ENCODE data around the gene NEMP1.

The NEMP1 gene

GRCh38 chr12:57008178-57008577 is 70.4 kb downstream of the NEMP1 start:
- Mint-ChIP-seq H3K9me3 (no peaks in the 10 kb centered on the region), H3K36me3 (ENCODE audit: low read depth) (peaks cover 20% of the 10 kb centered on the region), H3K4me3 (no peak overlapping the region), H3K4me1 (ENCODE audit: low read depth) (peaks cover 41% of the 10 kb centered on the region), H3K27ac (no peak overlapping the region), H3K27me3 (peaks cover 8% of the 10 kb centered on the region)
- intact Hi-C loops (cut with micrococcal nuclease): loop anchor here (1.0 to 5.0 kb wide), 3 partner anchors 39 to 104 kb away; partner anchors contain the start of gene STAT6

- Mint-ChIP-seq H3K27me3 (peaks cover 2% of the 10 kb centered on the region), H3K27ac (peak overlapping the region; percentile 80), H3K4me1 (ENCODE audit: low read depth) (peaks cover 42% of the 10 kb centered on the region), H3K4me3 (peak overlapping the region; percentile 63), H3K9me3 (no peaks in the 10 kb centered on the region), H3K36me3 (ENCODE audit: low read depth) (peaks cover 33% of the 10 kb centered on the region)
- intact Hi-C loops (cut with micrococcal nuclease): loop anchor here (5.0 kb wide), 2 partner anchors 40 to 105 kb away; partner anchors contain the start of gene STAT6
Observed at GRCh38 chr12:57006809-57007475, 71.6 kb downstream of the NEMP1 start.

- H3K9me3 Mint-ChIP-seq: no peaks in the 10 kb centered on the region
- peak within 1 kb of the TSS; percentile 89 for H3K27ac Mint-ChIP-seq
- intact Hi-C loops (cut with micrococcal nuclease): loop anchor here (5.0 kb wide), 2 partner anchors 41 to 106 kb away; partner anchors contain the start of gene STAT6
- H3K4me3 Mint-ChIP-seq: peak within 1 kb of the TSS; percentile 85
- H3K4me1 Mint-ChIP-seq (ENCODE audit: low read depth): peaks cover 49% of the 10 kb centered on the region
- H3K27me3 Mint-ChIP-seq: no peaks in the 10 kb centered on the region
- H3K36me3 Mint-ChIP-seq (ENCODE audit: low read depth): peaks cover 40% of the 10 kb centered on the region
Observed at GRCh38 chr12:57005980-57006808, 72.4 kb downstream of the NEMP1 start, which contains the start of gene ZBTB39. Gene ZBTB39 (minus strand): TSS chr12:57006546. CDS start chr12:57004917, 1,629 bp downstream.
